GM06990 (cell line): ENCODE measurements around the gene ANK3.

Source experiments
- DNase-seq: peaks from one replicate; pipeline ENCODE4 v3.0.0-alpha.2; 2011; ENCODE audit not compliant: insufficient read length; ENCODE audit errors: extremely low read depth
- H3K27me3 ChIP-seq: replicated peaks from 2 replicates; pipeline ENCODE4 v1.6.0; 2011; ENCODE audit warnings: low read length; ENCODE audit not compliant: control insufficient read depth, insufficient read depth
- H3K36me3 ChIP-seq: 2 replicates; pipeline ENCODE4 v1.5.1; 2011; ENCODE audit warnings: low read length; ENCODE audit not compliant: control insufficient read depth, insufficient read depth
- H3K4me3 ChIP-seq: replicated peaks from 2 replicates; pipeline ENCODE4 v1.5.1; 2011; ENCODE audit warnings: low read depth, mild to moderate bottlenecking, control low read depth, low read length
- CTCF ChIP-seq: IDR thresholded peaks from 2 replicates; pipeline ENCODE4 v1.5.1; 2011; ENCODE audit warnings: low read length, control low read depth, mild to moderate bottlenecking, inconsistent platforms; ENCODE audit not compliant: insufficient read depth, poor library complexity, severe bottlenecking

The ANK3 gene

GRCh38 chr10:60246382-60246781 lies 143.3 kb downstream of the ANK3 start:
- DNase-seq, result no peak
- H3K36me3 ChIP-seq, result no peaks in the 10 kb centered on the region
- no peaks in the 10 kb centered on the region for H3K27me3 ChIP-seq
- H3K4me3 ChIP-seq, result no peak overlapping the region
- TF ChIP-seq CTCF, result no peak

GRCh38 chr10:60239228-60239627 lies 150.4 kb downstream of the ANK3 start:
- Histone ChIP-seq H3K4me3 (no peak overlapping the region), H3K36me3 (no peaks in the 10 kb centered on the region), H3K27me3 (no peaks in the 10 kb centered on the region)
- DNase-seq, result no peak
- no peak for TF ChIP-seq CTCF

GRCh38 chr10:60238759-60239100 lies 150.9 kb downstream of the ANK3 start:
- H3K4me3 ChIP-seq, result no peak overlapping the region
- no peaks in the 10 kb centered on the region for H3K27me3 ChIP-seq
- no peaks in the 10 kb centered on the region for H3K36me3 ChIP-seq
- no peak for DNase-seq
- TF ChIP-seq CTCF, result no peak

GRCh38 chr10:60237977-60238758 lies 151.5 kb downstream of the ANK3 start:
- Histone ChIP-seq H3K36me3 (no peaks in the 10 kb centered on the region), H3K27me3 (no peaks in the 10 kb centered on the region), H3K4me3 (no peak overlapping the region; the same call in 1 of the 2 replicates)
- peak; percentile 48 for TF ChIP-seq CTCF
- peak; percentile 44 for DNase-seq

- peak; percentile 83 for DNase-seq
- no peak for TF ChIP-seq CTCF
- Histone ChIP-seq H3K27me3 (no peaks in the 10 kb centered on the region), H3K4me3 (no peak overlapping the region; the same call in 1 of the 2 replicates), H3K36me3 (no peaks in the 10 kb centered on the region)
Observed at GRCh38 chr10:60236869-60237524, 152.7 kb downstream of the ANK3 start.
